Activated B cell treated with CpG ODN at 0.5 μM for 24 hours (primary cell): ENCODE results near the gene ELOVL7. TPM values are rescaled to one million over a fixed set of nuclear protein-coding genes. Genes with fewer than 3 reads are reported as not detected.
"Not testable (repeated sequence)": the region's sequence is repeated elsewhere in the genome, so short reads cannot be mapped to it uniquely, and the experiment has no call there.

Source experiments
- ATAC-seq: fragments of 200-7000 bp; cut with Tn5 transposase; one replicate; pipeline ENCODE4 v1.10.0; 2021; ENCODE audit warnings: low read depth, mild to moderate bottlenecking, moderate library complexity
- CTCF ChIA-PET: fragments of 350-600 bp; sonication (Branson Sonifier 250); formaldehyde crosslinking; loops from one replicate; lab custom pipeline; 2021; ENCODE audit warnings: antibody characterized with exemption; lab: Charles Lee
- POLR2A ChIA-PET: fragments of 350-600 bp; sonication (Branson Sonifier 250); formaldehyde crosslinking; loops from one replicate; lab custom pipeline; 2021; ENCODE audit warnings: antibody characterized with exemption; lab: Charles Lee
- DNase-seq: peaks from one replicate; pipeline ENCODE4 v3.0.0; 2022
- H3K27ac Mint-ChIP-seq: one replicate; pipeline ENCODE4 v1.8.0; 2020; ENCODE audit warnings: mixed read lengths
- H3K27me3 Mint-ChIP-seq: one replicate; pipeline ENCODE4 v1.8.0; 2021; ENCODE audit warnings: mixed read lengths
- H3K36me3 Mint-ChIP-seq: one replicate; pipeline ENCODE4 v1.8.0; 2021; ENCODE audit warnings: low read depth, mixed read lengths
- H3K4me1 Mint-ChIP-seq: one replicate; pipeline ENCODE4 v1.8.0; 2021; ENCODE audit warnings: mixed read lengths
- H3K4me3 Mint-ChIP-seq: one replicate; pipeline ENCODE4 v1.8.0; 2020; ENCODE audit warnings: mild to moderate bottlenecking, mixed read lengths
- H3K9me3 Mint-ChIP-seq: one replicate; pipeline ENCODE4 v1.8.0; 2020; ENCODE audit warnings: mixed read lengths
- intact Hi-C: fragments of 100-400 bp; cut with micrococcal nuclease; formaldehyde crosslinking; loops from one replicate; pipeline ENCODE4 v1.15.1; 2024
- total RNA-seq: library from RNA; stranded (reverse); gene quantifications from 2 replicates; pipeline ENCODE4 v1.2.3, GENCODE V29; 2022
- TF ChIP-seq, protein P1 (sequence below): fragments of 200-600 bp; IDR thresholded peaks from one replicate; pipeline ENCODE4 v1.8.0; 2022; ENCODE audit warnings: antibody characterized with exemption, mild to moderate bottlenecking

Gene ELOVL7
- total RNA-seq, 1 donor from 2014 or later, result 0.69 TPM

DNA sequence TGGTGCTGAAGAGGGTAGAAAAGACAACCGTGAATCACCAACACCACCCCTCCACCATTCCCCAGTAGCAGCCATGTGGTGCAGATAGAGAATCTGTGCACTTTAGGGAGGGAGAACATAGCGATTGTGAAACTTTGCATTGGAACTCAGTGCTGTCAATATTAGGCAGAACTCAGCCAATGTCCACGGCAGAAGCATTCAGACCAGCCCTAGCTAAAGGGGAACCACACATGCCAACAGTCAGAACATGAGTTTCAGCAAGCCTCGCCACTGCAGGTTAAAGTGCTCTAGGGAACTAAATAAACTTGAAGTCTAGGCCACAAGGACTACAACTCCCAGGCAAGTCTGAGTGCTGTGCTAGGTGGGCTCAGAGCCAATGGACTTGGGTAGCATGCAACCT is 105.6 kb downstream of the ELOVL7 start:
- no peak for DNase-seq
- no peak overlapping the region for H3K27ac Mint-ChIP-seq
- H3K4me3 Mint-ChIP-seq, result no peak overlapping the region
- TF ChIP-seq, protein P1, sequence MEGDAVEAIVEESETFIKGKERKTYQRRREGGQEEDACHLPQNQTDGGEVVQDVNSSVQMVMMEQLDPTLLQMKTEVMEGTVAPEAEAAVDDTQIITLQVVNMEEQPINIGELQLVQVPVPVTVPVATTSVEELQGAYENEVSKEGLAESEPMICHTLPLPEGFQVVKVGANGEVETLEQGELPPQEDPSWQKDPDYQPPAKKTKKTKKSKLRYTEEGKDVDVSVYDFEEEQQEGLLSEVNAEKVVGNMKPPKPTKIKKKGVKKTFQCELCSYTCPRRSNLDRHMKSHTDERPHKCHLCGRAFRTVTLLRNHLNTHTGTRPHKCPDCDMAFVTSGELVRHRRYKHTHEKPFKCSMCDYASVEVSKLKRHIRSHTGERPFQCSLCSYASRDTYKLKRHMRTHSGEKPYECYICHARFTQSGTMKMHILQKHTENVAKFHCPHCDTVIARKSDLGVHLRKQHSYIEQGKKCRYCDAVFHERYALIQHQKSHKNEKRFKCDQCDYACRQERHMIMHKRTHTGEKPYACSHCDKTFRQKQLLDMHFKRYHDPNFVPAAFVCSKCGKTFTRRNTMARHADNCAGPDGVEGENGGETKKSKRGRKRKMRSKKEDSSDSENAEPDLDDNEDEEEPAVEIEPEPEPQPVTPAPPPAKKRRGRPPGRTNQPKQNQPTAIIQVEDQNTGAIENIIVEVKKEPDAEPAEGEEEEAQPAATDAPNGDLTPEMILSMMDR, result no peak
- intact Hi-C loops, result no loop called here
- H3K4me1 Mint-ChIP-seq, result no peaks in the 10 kb centered on the region
- H3K36me3 Mint-ChIP-seq, result no peaks in the 10 kb centered on the region
- peaks cover 6% of the 10 kb centered on the region for H3K27me3 Mint-ChIP-seq
- ChIA-PET CTCF (no interaction called here), POLR2A (no interaction called here)
- H3K9me3 Mint-ChIP-seq, result peaks cover 13% of the 10 kb centered on the region
- ATAC-seq, result no peak

DNA sequence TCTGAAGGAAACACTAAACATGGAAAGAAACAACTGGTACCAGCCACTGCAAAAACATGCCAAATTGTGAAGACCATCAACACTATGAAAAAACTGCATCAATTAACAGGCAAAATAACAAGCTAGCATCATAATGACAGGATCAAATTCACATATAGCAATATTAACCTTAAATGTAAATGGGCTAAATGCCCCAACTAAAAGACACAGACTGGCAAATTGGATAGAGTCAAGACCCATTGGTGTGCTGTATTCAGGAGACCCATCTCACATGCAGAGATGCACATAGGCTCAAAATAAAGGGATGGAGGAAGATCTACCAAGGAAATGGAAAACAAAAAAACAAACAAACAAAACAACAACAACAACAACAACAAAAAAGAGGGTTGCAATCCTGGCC is 113.2 kb downstream of the ELOVL7 start:
- H3K27me3 Mint-ChIP-seq, H3K36me3 Mint-ChIP-seq, intact Hi-C loops, H3K4me3 Mint-ChIP-seq, ATAC-seq, CTCF ChIA-PET, H3K9me3 Mint-ChIP-seq, H3K27ac Mint-ChIP-seq, DNase-seq, POLR2A ChIA-PET, H3K4me1 Mint-ChIP-seq: not testable (repeated sequence)

- no peak for DNase-seq
- Mint-ChIP-seq H3K4me3 (no peak overlapping the region), H3K27ac (no peak overlapping the region), H3K36me3 (no peaks in the 10 kb centered on the region), H3K4me1 (no peaks in the 10 kb centered on the region), H3K27me3 (peaks cover 2% of the 10 kb centered on the region), H3K9me3 (no peaks in the 10 kb centered on the region)
- CTCF ChIA-PET, result no interaction called here
- POLR2A ChIA-PET, result no interaction called here
- TF ChIP-seq, protein P1, result no peak
- no peak for ATAC-seq
- intact Hi-C loops, result no loop called here
Measured at GRCh38 chr5:60727033-60727679, 116.9 kb downstream of the ELOVL7 start.

DNA sequence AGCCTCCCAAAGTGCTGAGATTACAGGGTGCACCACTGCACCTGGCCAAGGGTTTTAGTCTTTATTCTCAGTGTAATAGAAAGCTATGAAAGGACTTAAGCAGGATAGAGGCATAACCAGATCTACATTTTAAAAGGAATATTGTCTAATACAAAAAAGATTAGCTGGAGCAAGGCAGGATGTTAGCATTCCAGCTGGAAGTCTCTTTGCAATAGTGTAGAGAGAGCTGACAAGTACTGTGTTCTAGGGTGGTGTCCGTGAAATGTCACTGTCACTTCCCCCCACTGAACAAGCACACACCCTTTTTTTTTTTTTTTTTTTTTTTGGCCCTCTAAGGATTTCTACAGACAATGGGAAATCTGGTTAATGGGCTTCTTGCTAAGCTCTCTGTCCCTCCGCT is 119.9 kb downstream of the ELOVL7 start:
- POLR2A ChIA-PET, result no interaction called here
- no peaks in the 10 kb centered on the region for H3K36me3 Mint-ChIP-seq
- TF ChIP-seq, protein P1, result no peak
- CTCF ChIA-PET, result no interaction called here
- H3K4me3 Mint-ChIP-seq, result no peak overlapping the region
- no peak overlapping the region for H3K27ac Mint-ChIP-seq
- H3K4me1 Mint-ChIP-seq, result no peaks in the 10 kb centered on the region
- H3K9me3 Mint-ChIP-seq, result no peaks in the 10 kb centered on the region
- peaks cover 10% of the 10 kb centered on the region for H3K27me3 Mint-ChIP-seq
- intact Hi-C loops, result no loop called here
- ATAC-seq (no peak), DNase-seq (no peak)

- Mint-ChIP-seq H3K27me3 (peaks cover 13% of the 10 kb centered on the region), H3K4me1 (no peaks in the 10 kb centered on the region), H3K36me3 (no peaks in the 10 kb centered on the region), H3K9me3 (no peaks in the 10 kb centered on the region), H3K27ac (no peak overlapping the region), H3K4me3 (no peak overlapping the region)
- no peak for DNase-seq
- POLR2A ChIA-PET, result no interaction called here
- TF ChIP-seq, protein P1, result no peak
- CTCF ChIA-PET, result no interaction called here
- ATAC-seq, result no peak
- intact Hi-C loops, result no loop called here
Measured at GRCh38 chr5:60722416-60722815, 121.7 kb downstream of the ELOVL7 start.

- DNase-seq, result no peak
- peaks cover 17% of the 10 kb centered on the region for H3K27me3 Mint-ChIP-seq
- TF ChIP-seq, protein P1, result no peak
- ATAC-seq, result no peak
- ChIA-PET CTCF (no interaction called here), POLR2A (no interaction called here)
- H3K9me3 Mint-ChIP-seq, result peaks cover 2% of the 10 kb centered on the region
- no peak overlapping the region for H3K4me3 Mint-ChIP-seq
- no peak overlapping the region for H3K27ac Mint-ChIP-seq
- H3K36me3 Mint-ChIP-seq, result no peaks in the 10 kb centered on the region
- intact Hi-C loops, result no loop called here
- no peaks in the 10 kb centered on the region for H3K4me1 Mint-ChIP-seq
Measured at GRCh38 chr5:60719329-60719728, 124.7 kb downstream of the ELOVL7 start.
